Endothelial cell of umbilical vein (primary cell): Measurements from ENCODE around the gene HYI. TPM values are rescaled to one million over a fixed set of nuclear protein-coding genes. Genes with fewer than 3 reads are reported as not detected.

Source experiments
- BruUV-seq: library from RNA; stranded (reverse); fragments of 400-500 nt; replicated peaks from 2 replicates; lab custom pipeline; 2021; lab: Mats Ljungman, UMichigan
- CTCF ChIA-PET: fragments of 300-600, 350-600 bp; sonication (Branson Sonifier 250); formaldehyde crosslinking; loops from one replicate; lab custom pipeline; 2021; ENCODE audit warnings: antibody characterized with exemption, inconsistent platforms; lab: Charles Lee
- POLR2A ChIA-PET: fragments of 300-600, 350-600 bp; sonication (Branson Sonifier 250); formaldehyde crosslinking; loops from one replicate; lab custom pipeline; 2021; ENCODE audit warnings: antibody characterized with exemption, inconsistent platforms; lab: Charles Lee
- DNase-seq: peaks from one replicate; pipeline ENCODE4 v3.0.0-alpha.2; 2011; ENCODE audit warnings: low read depth, low spot score
- FAIRE-seq: peaks from 2 replicates; lab custom pipeline; 2011; peaks lifted over from hg19 to GRCh38; lab: Jason Lieb, UNC
- H2AFZ ChIP-seq: 2 replicates; pipeline ENCODE4 v1.6.0; 2012; ENCODE audit warnings: low read depth, low read length, control low read depth, inconsistent platforms
- H3K27ac ChIP-seq: 2 replicates; pipeline ENCODE4 v1.5.1; 2011; ENCODE audit warnings: low read depth, mild to moderate bottlenecking, control low read depth, low read length, moderate library complexity; ENCODE audit not compliant: insufficient read depth
- H3K27me3 ChIP-seq, 2 experiments: 2 replicates each; pipeline versions ENCODE4 v1.6.0 to v1.6.1; 2011; ENCODE audit warnings: low read length in 2 of 2, mixed read lengths in 1 of 2; ENCODE audit not compliant: control insufficient read depth in 2 of 2, insufficient read depth in 2 of 2
- H3K36me3 ChIP-seq, 2 experiments: 2 replicates in 1 of 2; 3 replicates in 1 of 2; pipeline ENCODE4 v1.5.1; 2011; ENCODE audit warnings: low read length in 2 of 2, mild to moderate bottlenecking in 1 of 2, moderate library complexity in 1 of 2; ENCODE audit not compliant: control insufficient read depth in 2 of 2, insufficient read depth in 2 of 2; ENCODE audit errors: extremely low read depth in 1 of 2
- H3K4me1 ChIP-seq: 3 replicates; pipeline ENCODE4 v1.5.1; 2011; ENCODE audit warnings: mild to moderate bottlenecking, low read length; ENCODE audit not compliant: control insufficient read depth, insufficient read depth; ENCODE audit errors: extremely low read depth
- H3K4me2 ChIP-seq: 2 replicates; pipeline ENCODE4 v1.6.1; 2011; ENCODE audit warnings: low read length, control low read depth, mixed read lengths; ENCODE audit not compliant: insufficient read depth
- H3K4me3 ChIP-seq, 3 experiments: fragments of 200-600 bp in 1 of 3; sonication (generic), shearing (Covaris generic) in 1 of 3; replicated peaks in 1 of 3; 2 replicates each; pipeline ENCODE4 v1.5.1; 2011 to 2016; ENCODE audit warnings: control low read depth in 3 of 3, low read length in 3 of 3, mild to moderate bottlenecking in 2 of 3, inconsistent platforms in 1 of 3, low read depth in 1 of 3, moderate library complexity in 1 of 3; ENCODE audit not compliant: insufficient read depth in 1 of 3
- H3K79me2 ChIP-seq: 2 replicates; pipeline ENCODE4 v1.6.0; 2012; ENCODE audit warnings: low read length, inconsistent platforms; ENCODE audit not compliant: control insufficient read depth, insufficient read depth
- H3K9ac ChIP-seq: replicated peaks from 2 replicates; pipeline ENCODE3; 2011; ENCODE audit warnings: low read length, control low read depth; ENCODE audit not compliant: insufficient read depth; ENCODE audit errors: extremely low read depth
- H3K9me1 ChIP-seq: replicated peaks from 3 replicates; pipeline ENCODE4 v1.6.0; 2011; ENCODE audit warnings: mild to moderate bottlenecking, low read length; ENCODE audit not compliant: control insufficient read depth, insufficient read depth; ENCODE audit errors: extremely low read depth
- H3K9me3 ChIP-seq: replicated peaks from 2 replicates; pipeline ENCODE4 v1.5.1; 2012; ENCODE audit warnings: low read length, inconsistent platforms; ENCODE audit not compliant: control insufficient read depth, insufficient read depth
- H4K20me1 ChIP-seq: replicated peaks from 2 replicates; pipeline ENCODE3; 2011; ENCODE audit warnings: mild to moderate bottlenecking, low read length; ENCODE audit not compliant: control insufficient read depth, insufficient read depth; ENCODE audit errors: extremely low read depth
- CTCF ChIP-seq, 2 donors: IDR thresholded peaks; 1 replicate in 1 of 2; 2 replicates in 1 of 2; pipeline ENCODE4 v1.5.1; 2011; ENCODE audit warnings: low read length in 2 of 2, mild to moderate bottlenecking in 2 of 2, moderate library complexity in 2 of 2, control low read depth in 1 of 2, inconsistent platforms in 1 of 2, low read depth in 1 of 2; ENCODE audit not compliant: insufficient read depth in 1 of 2; ENCODE audit errors: extremely low read depth in 1 of 2
- EZH2 ChIP-seq: IDR thresholded peaks from 2 replicates; pipeline ENCODE4 v1.6.1; 2012; ENCODE audit warnings: borderline replicate concordance, low read depth, mild to moderate bottlenecking, moderate library complexity, low read length, inconsistent platforms; ENCODE audit not compliant: severe bottlenecking
- FOS ChIP-seq: IDR thresholded peaks from 2 replicates; pipeline ENCODE4 v1.6.1; 2011; ENCODE audit warnings: mild to moderate bottlenecking, low read length, moderate library complexity, borderline replicate concordance; ENCODE audit not compliant: insufficient read depth
- GATA2 ChIP-seq: IDR thresholded peaks from 2 replicates; pipeline ENCODE4 v1.7.0; 2011; ENCODE audit warnings: low read depth, mild to moderate bottlenecking, moderate library complexity, mixed read lengths, low read length; ENCODE audit not compliant: insufficient read length, insufficient read depth
- JUN ChIP-seq: IDR thresholded peaks from 2 replicates; pipeline ENCODE4 v1.6.1; 2011; ENCODE audit warnings: borderline replicate concordance, low read depth; ENCODE audit not compliant: insufficient read length, insufficient read depth
- MAX ChIP-seq: IDR thresholded peaks from 2 replicates; pipeline ENCODE4 v1.6.1; 2011; ENCODE audit not compliant: insufficient read depth, insufficient read length
- MYC ChIP-seq: IDR thresholded peaks from one replicate; pipeline ENCODE4 v1.6.1; 2011; ENCODE audit warnings: mild to moderate bottlenecking, low read depth, low read length
- POLR2A ChIP-seq: IDR thresholded peaks from 2 replicates; pipeline ENCODE4 v1.6.1; 2012; ENCODE audit warnings: low read depth, mild to moderate bottlenecking, control low read depth, low read length
- POLR2AphosphoS5 ChIP-seq: IDR thresholded peaks from 2 replicates; pipeline ENCODE4 v1.6.1; 2012; ENCODE audit warnings: low read depth, mild to moderate bottlenecking, control low read depth, low read length, moderate library complexity; ENCODE audit not compliant: insufficient read depth
- dilution Hi-C: fragments of 300-500 bp; cut with MboI; formaldehyde crosslinking; loops from one replicate; pipeline ENCODE4 v1.15.0; 2019; ENCODE audit warnings: low sequenced_read_pairs; ENCODE audit not compliant: extremely low pct_ligation_motif_present
- intact Hi-C: fragments of 100-400 bp; cut with micrococcal nuclease; formaldehyde crosslinking; loops from one replicate; pipeline ENCODE4 v1.10.0; 2022
- polyA plus RNA-seq, 4 experiments: library from polyadenylated mRNA; depleted of rRNA in 3 of 4; stranded (reverse) in 3 of 4; unstranded in 1 of 4; fragments of >200 nt; gene quantifications; 2 replicates each; pipeline versions ENCODE4 v1.2.1 to v1.2.3, GENCODE V29; 2011 to 2012; ENCODE audit warnings: missing spikeins in 1 of 4
- total RNA-seq: library from RNA; stranded (reverse); gene quantifications from 2 replicates; pipeline ENCODE4 v1.2.3, GENCODE V29; 2021

The HYI gene
- total and polyA plus RNA-seq, 2 donors (not counting 3 experiments of a cell fraction or from before 2014, with no cell fraction given), result 324 to 342 TPM

GRCh38 chr1:43432907-43433306 lies 20.8 kb downstream of the HYI start:
- no peaks in the 10 kb centered on the region for H3K9me3 ChIP-seq
- H3K9ac ChIP-seq, result no peak overlapping the region
- H3K27me3 ChIP-seq, result no peaks in the 10 kb centered on the region
- no peaks in the 10 kb centered on the region for H3K9me1 ChIP-seq
- no peak overlapping the region for H3K27ac ChIP-seq
- ChIA-PET CTCF (no interaction called here), POLR2A (no interaction called here)
- no peak overlapping the region for H2AFZ ChIP-seq
- dilution Hi-C loops (no loop called here), intact Hi-C loops (no loop called here)
- TF ChIP-seq FOS, result no peak
- no peak for TF ChIP-seq CTCF (IDR thresholded peaks at IDR 0.05; ENCODE audit: extremely low read depth in 1 of 2, insufficient read depth in 1 of 2, low read depth in 1 of 2, low read length in 2 of 2)
- TF ChIP-seq MAX, result no peak
- no peak for TF ChIP-seq POLR2AphosphoS5
- TF ChIP-seq MYC, result no peak
- TF ChIP-seq GATA2, result no peak
- TF ChIP-seq EZH2, result no peak
- no peak for TF ChIP-seq POLR2A
- no peak for TF ChIP-seq JUN
- no peak overlapping the region for H3K4me3 ChIP-seq
- no peaks in the 10 kb centered on the region for H3K79me2 ChIP-seq
- no TSS peak for BruUV-seq
- H4K20me1 ChIP-seq, result no peaks in the 10 kb centered on the region
- no peak for FAIRE-seq
- DNase-seq, result no peak
- H3K4me2 ChIP-seq, result no peak overlapping the region
- peaks cover 3 to 55% of the 10 kb centered on the region in 2 experiments for H3K36me3 ChIP-seq
- no peaks in the 10 kb centered on the region for H3K4me1 ChIP-seq
